HG03060 (cell line): ENCODE measurements around the gene SSH3.

Source experiments
- ATAC-seq: cut with Tn5 transposase; IDR thresholded peaks from one replicate; pipeline ENCODE4 v1.9.1; 2021; ENCODE audit warnings: low read depth, moderate number of reproducible peaks; ENCODE audit not compliant: unreplicated experiment

Gene SSH3

DNA sequence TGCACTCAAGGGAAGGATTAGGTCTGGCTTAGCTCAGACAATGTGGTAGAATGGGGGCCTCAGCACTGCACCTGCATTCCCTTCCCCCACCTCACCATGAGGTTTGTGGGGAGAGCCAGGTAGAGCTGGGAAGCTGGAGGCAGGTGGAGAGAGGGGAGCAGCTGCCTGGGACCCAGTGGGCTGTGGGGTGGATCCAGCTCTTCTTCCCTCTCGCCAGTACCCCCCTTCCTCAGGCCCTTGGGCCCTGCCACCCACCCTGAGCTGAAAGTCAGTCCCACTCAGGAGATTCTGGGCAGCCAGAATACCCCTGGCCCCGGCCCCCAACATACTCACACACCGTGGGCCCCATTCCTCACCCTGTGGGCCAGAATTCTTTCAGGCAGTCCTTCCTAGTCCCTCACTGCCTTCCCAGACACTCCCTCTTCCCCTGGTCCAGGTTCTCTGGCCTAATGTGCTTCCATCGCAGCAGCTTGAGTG lies 53.1 kb downstream of the SSH3 start:
- no peak for ATAC-seq

- ATAC-seq = no peak
These were observed 53.7 kb downstream of the SSH3 start for GRCh38 chr11:67356864-67357561.

GRCh38 chr11:67357831-67358670 lies 54.7 kb downstream of the SSH3 start:
- ATAC-seq = no peak
